NCI-H345 (cell line): Measurements from ENCODE around the gene STPG1.

ENCODE experiments used
- DNase-seq: peaks from one replicate; lab custom pipeline; 2025; lab: John Stamatoyannopoulos, UW

STPG1 gene

GRCh38 chr1:24392982-24393650 lies 20.5 kb downstream of the STPG1 start:
- DNase-seq: no peak

GRCh38 chr1:24392604-24392946 lies 21.0 kb downstream of the STPG1 start:
- DNase-seq: no peak

- peak; percentile 47 for DNase-seq
Measured at GRCh38 chr1:24391882-24392603, 21.5 kb downstream of the STPG1 start.

- peak; percentile 46 for DNase-seq
Measured at GRCh38 chr1:24390924-24391782, 22.4 kb downstream of the STPG1 start.

- DNase-seq: no peak
Measured at GRCh38 chr1:24389231-24389678, 24.3 kb downstream of the STPG1 start.

- DNase-seq: no peak
Measured at GRCh38 chr1:24388331-24388885, 25.2 kb downstream of the STPG1 start.

- DNase-seq: no peak
Measured at GRCh38 chr1:24387636-24388175, 25.9 kb downstream of the STPG1 start.

GRCh38 chr1:24386931-24387330 lies 26.7 kb downstream of the STPG1 start:
- no peak for DNase-seq

GRCh38 chr1:24386241-24386640 lies 27.3 kb downstream of the STPG1 start:
- DNase-seq: peak; percentile 12

- no peak for DNase-seq
Measured at GRCh38 chr1:24385160-24385940, 28.2 kb downstream of the STPG1 start.

GRCh38 chr1:24384251-24385090 lies 29.1 kb downstream of the STPG1 start:
- no peak for DNase-seq

- no peak for DNase-seq
Measured at GRCh38 chr1:24383381-24383940, 30.1 kb downstream of the STPG1 start.

- DNase-seq: no peak
Measured at GRCh38 chr1:24382165-24382577, 31.4 kb downstream of the STPG1 start.

- no peak for DNase-seq
Measured at GRCh38 chr1:24381256-24381655, 32.3 kb downstream of the STPG1 start.

GRCh38 chr1:24380508-24380907 lies 33.1 kb downstream of the STPG1 start:
- no peak for DNase-seq

- DNase-seq: no peak
Measured at GRCh38 chr1:24379733-24380315, 33.8 kb downstream of the STPG1 start.

GRCh38 chr1:24374891-24375786 lies 38.4 kb downstream of the STPG1 start:
- DNase-seq: no peak

GRCh38 chr1:24373710-24374109 lies 39.9 kb downstream of the STPG1 start:
- DNase-seq: no peak

- DNase-seq: no peak
Measured at GRCh38 chr1:24373044-24373443, 40.5 kb downstream of the STPG1 start.
